GM12891 (cell line): ENCODE measurements around the gene ZIC2.

Experiments used
- POLR2A ChIP-seq: IDR thresholded peaks from 2 replicates; pipeline ENCODE4 v1.6.1; 2011; ENCODE audit warnings: low read depth, low read length, control low read depth
- POLR2AphosphoS5 ChIP-seq: IDR thresholded peaks from 2 replicates; pipeline ENCODE4 v1.6.1; 2011; ENCODE audit warnings: low read depth, low read length, control low read depth
- TAF1 ChIP-seq: IDR thresholded peaks from 2 replicates; pipeline ENCODE4 v1.6.1; 2011; ENCODE audit warnings: low read depth, low read length, control low read depth

DNA sequence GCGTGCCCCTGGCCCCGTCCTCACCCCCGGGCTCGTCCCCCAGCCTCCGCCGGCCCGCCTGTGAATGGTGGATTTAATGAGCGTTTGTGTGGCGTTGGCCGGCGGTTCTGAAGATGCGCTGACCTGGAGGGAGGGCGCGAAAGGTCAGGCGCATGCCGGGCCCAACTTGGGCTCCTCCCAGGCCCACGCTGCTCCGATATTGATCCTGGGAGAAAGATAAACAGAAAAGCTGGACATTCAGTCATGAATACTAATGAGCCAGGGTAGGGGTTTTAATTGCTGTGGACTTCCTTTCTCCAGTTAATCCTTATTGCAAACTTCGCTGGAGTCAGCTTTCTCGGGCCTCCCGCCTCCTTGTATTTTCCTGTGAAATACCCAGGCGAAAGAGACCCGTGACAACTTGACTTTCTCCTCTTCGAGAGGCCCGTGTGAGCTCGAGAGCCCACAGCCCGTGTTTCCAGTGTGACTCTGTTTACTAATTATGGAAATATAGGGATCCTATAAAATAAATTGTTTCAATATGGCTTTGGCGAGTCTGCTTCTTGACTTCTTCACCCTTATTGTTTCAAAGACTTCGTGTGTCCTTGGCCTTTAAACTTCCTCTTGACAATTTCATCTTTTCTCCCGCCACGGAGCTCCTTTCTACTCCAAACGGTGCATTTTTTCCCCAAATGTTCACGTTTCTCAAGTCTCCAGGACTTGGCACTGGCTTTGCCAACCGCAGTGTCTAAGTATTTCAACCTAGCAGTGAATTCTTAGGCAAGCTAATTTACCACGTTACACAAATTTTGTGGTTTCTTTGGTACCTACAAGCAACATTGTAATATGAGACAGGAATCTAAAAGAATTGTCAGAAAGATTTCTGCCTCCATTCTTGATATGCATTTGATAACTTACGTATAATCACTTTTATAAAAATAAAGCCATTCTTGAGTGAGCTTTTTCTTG is 10.5 kb downstream of the ZIC2 start:
- no peak for TF ChIP-seq POLR2A
- no peak for TF ChIP-seq POLR2AphosphoS5
- TF ChIP-seq TAF1 = no peak
